BE2C (cell line): Measurements from ENCODE around the gene FSTL4.
A peak's percentile ranks its signal among the peaks of the same experiment; 100 is the strongest.

Experiments
- DNase-seq: peaks from one replicate; pipeline ENCODE4 v3.0.0-alpha.2; 2020
- H3K27me3 ChIP-seq: fragments of 250-450 bp; sonication (Bioruptor Pico); 2 replicates; pipeline ENCODE4 v1.5.1; 2020; ENCODE audit warnings: mild to moderate bottlenecking
- H3K36me3 ChIP-seq: fragments of 250-450 bp; sonication (Bioruptor Pico); 2 replicates; pipeline ENCODE4 v1.5.1; 2020; ENCODE audit warnings: mild to moderate bottlenecking
- H3K4me1 ChIP-seq: fragments of 250-450 bp; sonication (Bioruptor Pico); 2 replicates; pipeline ENCODE4 v1.5.1; 2020
- H3K4me3 ChIP-seq: 2 replicates; pipeline ENCODE4 v1.5.1; 2011; ENCODE audit warnings: low read depth, low read length
- H3K9me3 ChIP-seq: fragments of 250-450 bp; sonication (Bioruptor Pico); 2 replicates; pipeline ENCODE4 v1.5.1; 2020
- CTCF ChIP-seq: IDR thresholded peaks from 2 replicates; pipeline ENCODE4 v1.5.1; 2012; ENCODE audit warnings: mild to moderate bottlenecking, low read depth, low read length

The FSTL4 gene

GRCh38 chr5:133260715-133261114, 351.6 kb downstream of the FSTL4 start:
- Histone ChIP-seq H3K27me3 (no peaks in the 10 kb centered on the region), H3K9me3 (no peaks in the 10 kb centered on the region), H3K36me3 (no peaks in the 10 kb centered on the region), H3K4me3 (no peak overlapping the region), H3K4me1 (no peaks in the 10 kb centered on the region)
- DNase-seq, result no peak
- peak; percentile 35; the same call in 1 of the 2 replicates for TF ChIP-seq CTCF

GRCh38 chr5:133259199-133259997, 352.9 kb downstream of the FSTL4 start:
- no peak for TF ChIP-seq CTCF
- no peaks in the 10 kb centered on the region for H3K27me3 ChIP-seq
- H3K4me3 ChIP-seq, result no peak overlapping the region
- no peaks in the 10 kb centered on the region for H3K36me3 ChIP-seq
- no peak for DNase-seq
- no peaks in the 10 kb centered on the region for H3K4me1 ChIP-seq
- no peaks in the 10 kb centered on the region for H3K9me3 ChIP-seq

DNA sequence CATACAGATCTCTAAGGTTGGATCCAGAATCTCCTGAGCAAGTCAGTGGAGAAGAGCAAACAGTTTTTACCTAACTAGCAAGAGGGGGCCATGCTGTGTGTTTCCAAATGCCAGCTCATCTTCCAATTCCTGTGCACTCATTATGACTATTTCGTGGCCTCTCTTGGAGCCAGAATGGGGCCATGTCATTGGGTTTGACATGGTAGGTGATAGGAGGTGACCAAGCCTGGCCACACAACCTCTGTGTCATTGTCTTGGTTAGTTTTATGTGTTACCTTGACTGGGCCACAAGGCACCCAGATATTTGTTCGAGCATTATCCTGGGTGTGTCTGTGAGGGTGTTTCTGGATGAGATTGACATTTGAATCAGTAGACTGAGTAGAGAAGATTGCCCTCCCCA, 354.4 kb downstream of the FSTL4 start:
- TF ChIP-seq CTCF, result no peak
- H3K27me3 ChIP-seq, result no peaks in the 10 kb centered on the region
- DNase-seq, result no peak

DNA sequence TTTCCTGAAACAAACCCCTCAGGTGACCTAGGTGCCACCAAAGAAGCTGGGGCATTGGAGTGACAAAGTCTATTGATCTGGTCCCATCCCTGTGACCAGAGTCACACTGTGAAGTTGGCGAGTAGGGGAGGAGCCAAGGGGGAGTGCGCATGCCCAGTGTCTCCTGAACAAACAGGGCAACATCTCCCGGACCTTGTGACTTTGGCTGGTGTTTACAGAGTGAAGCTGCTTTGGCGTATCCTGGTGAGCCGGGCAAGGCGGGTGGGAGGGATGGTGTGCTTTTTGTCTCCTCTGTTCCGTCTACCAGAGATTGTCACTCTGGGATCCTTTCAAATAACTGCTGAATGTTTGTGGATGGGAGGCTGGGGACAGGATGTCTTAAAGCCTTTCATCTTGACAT, 356.1 kb downstream of the FSTL4 start:
- no peak for DNase-seq
- Histone ChIP-seq H3K4me1 (peaks cover 6% of the 10 kb centered on the region), H3K4me3 (no peak overlapping the region), H3K9me3 (no peaks in the 10 kb centered on the region), H3K36me3 (no peaks in the 10 kb centered on the region), H3K27me3 (no peaks in the 10 kb centered on the region)
- no peak for TF ChIP-seq CTCF

More for the DNA sequence above, 354.4 kb downstream of the FSTL4 start:
- Histone ChIP-seq H3K4me1 (no peaks in the 10 kb centered on the region), H3K36me3 (no peaks in the 10 kb centered on the region), H3K4me3 (no peak overlapping the region), H3K9me3 (no peaks in the 10 kb centered on the region)

GRCh38 chr5:133254803-133255202, 357.5 kb downstream of the FSTL4 start:
- Histone ChIP-seq H3K4me1 (peaks cover 11% of the 10 kb centered on the region), H3K36me3 (no peaks in the 10 kb centered on the region), H3K27me3 (no peaks in the 10 kb centered on the region), H3K9me3 (no peaks in the 10 kb centered on the region), H3K4me3 (no peak overlapping the region)
- no peak for TF ChIP-seq CTCF
- no peak for DNase-seq

DNA sequence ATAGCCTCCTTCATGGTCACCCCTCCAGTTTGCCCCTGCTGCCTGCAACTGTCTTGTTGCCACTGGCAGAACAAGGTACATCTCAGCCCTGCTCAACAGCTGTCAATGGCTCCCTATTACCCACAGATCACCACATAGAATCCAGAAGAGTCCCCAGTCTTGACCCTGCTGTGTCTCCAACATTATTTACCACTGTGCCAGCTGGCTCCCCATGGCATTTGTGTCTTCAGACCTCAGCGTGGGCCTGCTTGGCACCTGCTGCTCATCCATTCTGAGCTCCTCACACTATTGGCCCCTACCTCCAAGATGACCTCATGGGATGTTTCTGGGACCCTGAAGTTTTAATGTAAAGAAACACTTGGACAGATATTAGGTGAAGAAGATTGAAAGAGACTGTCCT, 358.7 kb downstream of the FSTL4 start:
- no peak for TF ChIP-seq CTCF
- Histone ChIP-seq H3K4me1 (peaks cover 11% of the 10 kb centered on the region), H3K27me3 (no peaks in the 10 kb centered on the region), H3K4me3 (no peak overlapping the region), H3K9me3 (no peaks in the 10 kb centered on the region), H3K36me3 (no peaks in the 10 kb centered on the region)
- DNase-seq, result no peak
